Mucosa of descending colon (tissue), 3 donors: ENCODE results near the gene LRRC8B. TPM values are rescaled to one million over a fixed set of nuclear protein-coding genes. Genes with fewer than 3 reads are reported as not detected.

ENCODE experiments used
- ATAC-seq: fragments of 200-7000 bp; cut with Tn5 transposase; one replicate; pipeline ENCODE4 v1.9.1; 2020; ENCODE audit warnings: mild to moderate bottlenecking, moderate library complexity
- DNase-seq, 3 donors: peaks; one replicate each; pipeline ENCODE4 v3.0.0-alpha.2; 2020
- H3K36me3 ChIP-seq: fragments of 200-600 bp; one replicate; pipeline ENCODE4 v1.8.0; 2021; ENCODE audit warnings: low read depth, mild to moderate bottlenecking
- H3K4me1 ChIP-seq: fragments of 200-600 bp; one replicate; pipeline ENCODE4 v1.8.0; 2021; ENCODE audit warnings: low read depth, mild to moderate bottlenecking
- H3K4me3 ChIP-seq: fragments of 200-600 bp; one replicate; pipeline ENCODE4 v1.8.0; 2021; ENCODE audit warnings: mild to moderate bottlenecking
- H3K9me3 ChIP-seq: fragments of 200-600 bp; one replicate; pipeline ENCODE4 v1.8.0; 2021; ENCODE audit warnings: mild to moderate bottlenecking
- intact Hi-C, 2 donors: fragments of 100-400 bp; cut with DNase I in 1 of 2; cut with micrococcal nuclease in 1 of 2; formaldehyde crosslinking; loops; one replicate each; pipeline versions ENCODE4 v1.11.0 to v1.11.1; 2022; cut with DNase I, micrococcal nuclease
- total RNA-seq, 3 donors: library from RNA; stranded (reverse); fragmentation: NEBNext Ultra II Directional in 2 of 3; extraction: Animal tissue kit (Norgen Biotek cat#: 25700) in 2 of 3; gene quantifications; one replicate each; pipeline versions ENCODE4 v1.2.1 to v1.2.4, GENCODE V29; 2021 to 2023
- TF ChIP-seq, protein P1 (sequence below): fragments of 200-600 bp; IDR thresholded peaks from one replicate; pipeline ENCODE4 v1.8.0; 2022; ENCODE audit warnings: antibody characterized with exemption, mild to moderate bottlenecking
- donor health status: DM: no; HTN: no; CAD: no; lungs with moderate emphysema.
- donor health status: DM: no; HTN: no; CAD: no.
- donor health status: DM: no; HTN: yes; CAD: no.

Gene LRRC8B
- total RNA-seq, 3 donors from 2014 or later = 11.2 to 16.1 (median 11.6) TPM

DNA sequence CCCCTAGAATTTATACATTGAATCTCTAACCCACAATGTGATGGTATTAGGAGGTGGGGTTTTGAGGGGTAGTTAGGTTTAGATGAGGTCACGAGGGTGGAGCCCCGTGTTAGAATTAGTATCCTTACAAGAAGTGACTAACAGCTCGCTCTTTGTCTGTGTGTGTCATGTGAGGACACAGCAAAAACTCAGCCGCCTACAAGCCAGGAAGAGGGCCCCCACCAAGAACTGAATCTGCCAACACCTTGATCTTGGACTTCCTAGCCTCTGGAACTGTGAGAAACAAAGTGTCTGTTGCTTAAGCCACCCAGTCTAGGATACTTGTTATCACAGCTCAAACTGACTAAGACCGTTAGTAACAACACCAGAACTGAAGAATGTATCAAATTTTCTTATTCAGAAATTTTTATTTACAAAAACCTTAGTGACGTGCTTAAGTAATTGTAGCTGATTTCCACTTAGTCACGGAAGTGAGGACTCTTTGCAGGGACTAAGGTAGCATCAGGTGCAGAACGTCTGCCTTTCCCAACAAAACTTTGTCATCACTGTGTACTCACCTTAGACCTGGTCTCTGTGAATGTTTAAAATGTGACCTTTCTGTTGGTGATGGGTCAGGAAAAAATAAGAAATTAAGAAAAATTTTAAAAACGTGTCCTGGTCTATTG, 83.8 kb downstream of the LRRC8B start:
- intact Hi-C loops = loop anchor here in 1 of 2 donors (10.0 kb wide), 1 partner anchor 124 kb away; no protein-coding TSS in a partner anchor
- peak; percentile 41 for ATAC-seq
- no peaks in the 10 kb centered on the region for H3K36me3 ChIP-seq
- TF ChIP-seq, protein P1, sequence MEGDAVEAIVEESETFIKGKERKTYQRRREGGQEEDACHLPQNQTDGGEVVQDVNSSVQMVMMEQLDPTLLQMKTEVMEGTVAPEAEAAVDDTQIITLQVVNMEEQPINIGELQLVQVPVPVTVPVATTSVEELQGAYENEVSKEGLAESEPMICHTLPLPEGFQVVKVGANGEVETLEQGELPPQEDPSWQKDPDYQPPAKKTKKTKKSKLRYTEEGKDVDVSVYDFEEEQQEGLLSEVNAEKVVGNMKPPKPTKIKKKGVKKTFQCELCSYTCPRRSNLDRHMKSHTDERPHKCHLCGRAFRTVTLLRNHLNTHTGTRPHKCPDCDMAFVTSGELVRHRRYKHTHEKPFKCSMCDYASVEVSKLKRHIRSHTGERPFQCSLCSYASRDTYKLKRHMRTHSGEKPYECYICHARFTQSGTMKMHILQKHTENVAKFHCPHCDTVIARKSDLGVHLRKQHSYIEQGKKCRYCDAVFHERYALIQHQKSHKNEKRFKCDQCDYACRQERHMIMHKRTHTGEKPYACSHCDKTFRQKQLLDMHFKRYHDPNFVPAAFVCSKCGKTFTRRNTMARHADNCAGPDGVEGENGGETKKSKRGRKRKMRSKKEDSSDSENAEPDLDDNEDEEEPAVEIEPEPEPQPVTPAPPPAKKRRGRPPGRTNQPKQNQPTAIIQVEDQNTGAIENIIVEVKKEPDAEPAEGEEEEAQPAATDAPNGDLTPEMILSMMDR = no peak
- H3K4me3 ChIP-seq = no peak overlapping the region
- H3K4me1 ChIP-seq = no peaks in the 10 kb centered on the region
- no peaks in the 10 kb centered on the region for H3K9me3 ChIP-seq
- DNase-seq = no peak

DNA sequence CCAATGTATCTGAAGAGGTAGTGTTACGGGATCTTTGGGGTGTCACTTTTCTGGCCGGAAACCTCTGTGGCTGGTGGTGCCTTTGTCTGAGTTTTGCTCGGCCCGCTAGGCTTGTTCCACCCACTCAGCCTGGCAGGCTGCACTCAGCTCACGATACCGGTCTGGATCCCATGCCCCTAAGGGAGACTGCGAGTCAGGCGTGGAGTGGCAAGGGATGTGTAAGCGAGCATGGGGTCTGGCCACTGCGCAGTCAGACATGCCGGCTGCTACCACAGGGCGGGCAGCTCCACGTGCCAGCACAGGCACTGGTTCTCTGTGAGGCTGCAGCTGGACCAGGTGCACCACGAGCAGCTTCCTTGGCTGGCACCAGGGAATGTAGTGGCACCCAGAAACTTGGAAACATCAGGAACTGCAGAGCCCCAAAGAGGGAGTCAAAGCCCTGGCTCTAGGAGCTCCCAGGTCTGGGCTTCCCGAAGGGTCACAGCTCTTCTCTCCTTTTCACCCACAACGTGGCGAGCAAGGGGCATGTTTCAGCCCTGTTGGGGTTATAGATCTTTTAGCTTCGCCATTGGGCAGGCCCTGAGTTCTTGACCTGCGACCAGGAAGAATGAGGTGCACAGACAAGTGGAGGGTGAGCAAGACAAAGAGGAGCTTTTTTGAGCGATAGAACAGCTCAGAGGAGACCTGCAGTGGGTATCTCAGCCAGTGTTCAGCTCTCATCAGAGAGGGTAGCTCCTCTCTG, 84.5 kb downstream of the LRRC8B start:
- ATAC-seq = peak; percentile 48
- Histone ChIP-seq H3K4me1 (no peaks in the 10 kb centered on the region), H3K36me3 (no peaks in the 10 kb centered on the region), H3K9me3 (no peaks in the 10 kb centered on the region), H3K4me3 (no peak overlapping the region)
- DNase-seq = peak in 2 of 3 donors; percentile 29 to 66
- intact Hi-C loops = loop anchor here in 1 of 2 donors (10.0 kb wide), 1 partner anchor 124 kb away; no protein-coding TSS in a partner anchor
- TF ChIP-seq, protein P1 = no peak

DNA sequence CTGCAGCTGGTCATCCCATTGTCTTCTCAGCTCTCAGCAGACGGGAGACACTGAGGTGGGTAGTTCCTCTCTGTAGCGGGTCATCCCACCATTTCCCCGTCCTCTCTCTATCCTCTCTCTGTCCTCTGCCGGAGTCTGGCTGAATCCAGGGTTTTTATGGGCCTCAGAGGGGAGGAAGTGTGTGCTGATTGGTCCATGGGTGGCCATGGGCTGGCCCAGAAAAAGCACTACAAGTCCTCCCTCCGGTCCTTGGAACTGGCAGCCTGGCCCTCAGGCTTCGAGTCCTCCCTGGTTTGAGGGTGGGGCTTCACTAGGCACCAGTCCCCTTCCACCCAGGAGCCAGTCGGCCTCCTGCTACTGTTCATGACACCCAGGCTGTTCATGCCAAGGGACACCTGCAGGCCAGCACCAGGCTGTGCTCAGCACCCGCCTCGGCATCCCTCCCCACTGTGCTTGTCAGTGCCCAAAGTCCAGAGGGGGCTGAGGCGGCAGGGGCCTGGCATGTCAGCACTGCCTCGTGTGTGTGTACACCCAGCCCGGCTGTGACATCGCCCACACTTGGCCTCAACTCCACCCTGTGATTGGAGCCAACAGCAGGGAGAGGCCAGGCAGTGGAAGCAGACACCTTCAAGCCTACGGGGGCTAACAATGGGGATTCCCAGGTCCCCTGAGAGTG, 85.3 kb downstream of the LRRC8B start:
- ATAC-seq (peak; percentile 32), DNase-seq (peak in 1 of 3 donors; percentile 58)
- TF ChIP-seq, protein P1 = no peak
- H3K4me1 ChIP-seq = no peaks in the 10 kb centered on the region
- intact Hi-C loops = loop anchor here in 1 of 2 donors (10.0 kb wide), 1 partner anchor 125 kb away; no protein-coding TSS in a partner anchor
- no peaks in the 10 kb centered on the region for H3K36me3 ChIP-seq
- no peaks in the 10 kb centered on the region for H3K9me3 ChIP-seq
- H3K4me3 ChIP-seq = no peak overlapping the region

DNA sequence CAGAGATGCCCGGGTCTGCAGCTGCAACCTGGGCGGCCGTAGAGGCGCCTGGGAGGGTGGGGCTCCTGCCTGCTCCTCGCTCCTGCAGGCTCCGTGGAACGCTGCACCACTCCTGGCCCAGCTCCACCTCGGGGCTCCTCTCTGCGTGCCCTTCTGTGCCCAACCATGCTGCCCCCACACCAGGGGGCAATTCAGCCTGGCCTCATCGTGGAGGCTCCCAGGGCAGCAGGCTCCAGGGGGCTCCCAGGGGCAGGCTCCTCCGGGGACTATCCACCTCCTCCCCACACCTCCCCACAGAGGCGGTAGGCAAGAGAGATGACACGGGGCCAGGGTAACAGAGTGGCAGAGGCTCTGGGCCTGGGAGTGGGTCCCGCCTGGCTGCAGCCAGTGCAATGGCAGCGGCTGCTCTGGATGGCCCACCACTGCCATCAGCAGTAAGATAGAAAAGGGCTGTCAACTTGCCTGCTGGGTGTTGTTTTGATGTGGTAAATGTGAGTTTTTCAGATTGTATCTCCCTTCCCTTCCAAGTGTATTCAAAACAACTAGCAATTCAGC, 85.9 kb downstream of the LRRC8B start:
- no peaks in the 10 kb centered on the region for H3K36me3 ChIP-seq
- ATAC-seq (peak; percentile 53), DNase-seq (peak in 1 of 3 donors; percentile 58)
- H3K4me3 ChIP-seq = no peak overlapping the region
- TF ChIP-seq, protein P1 = no peak
- H3K4me1 ChIP-seq = no peaks in the 10 kb centered on the region
- intact Hi-C loops = no loop called here
- H3K9me3 ChIP-seq = no peaks in the 10 kb centered on the region

DNA sequence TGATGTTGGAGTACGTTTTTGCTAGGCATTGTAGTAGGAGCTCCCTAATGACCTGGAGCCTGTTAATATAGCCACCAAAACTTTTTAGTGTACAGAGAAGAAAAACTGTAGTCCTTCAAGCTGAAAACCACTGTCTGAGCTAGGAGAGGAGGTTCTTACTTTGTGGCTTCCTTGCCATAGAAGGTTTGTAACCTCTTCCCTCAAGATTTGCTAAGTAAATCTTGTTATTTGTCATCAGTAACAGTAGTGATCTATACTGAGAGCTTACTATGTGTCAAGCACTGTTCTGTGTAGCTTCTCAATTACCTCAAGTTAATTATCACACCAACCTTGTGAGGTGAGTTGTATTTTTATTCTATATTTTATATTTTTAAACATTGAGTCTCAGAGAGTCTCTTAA, 87.1 kb downstream of the LRRC8B start:
- ATAC-seq (peak; percentile 16), DNase-seq (no peak)
- no peak overlapping the region for H3K4me3 ChIP-seq
- H3K4me1 ChIP-seq = no peaks in the 10 kb centered on the region
- TF ChIP-seq, protein P1 = no peak
- intact Hi-C loops = no loop called here
- no peaks in the 10 kb centered on the region for H3K36me3 ChIP-seq
- no peaks in the 10 kb centered on the region for H3K9me3 ChIP-seq
